ENCODE measurements around the gene AMPD1. TPM values are rescaled to one million over a fixed set of nuclear protein-coding genes. Genes with fewer than 3 reads are reported as not detected.

Gene AMPD1
- under 1 TPM in 1 of 4 donors, not detected in 3; 0.51 TPM for total RNA-seq

- TF ChIP-seq CTCF (IDR thresholded peaks at IDR 0.05; ENCODE audit: low read depth) = no peak
Measured at GRCh38 chr1:114695430-114696058, at the start of gene AMPD1. AMPD1 (minus strand) TSS chr1:114695546; CDS start chr1:114695471, 75 bp downstream.

- no peak for TF ChIP-seq CTCF (IDR thresholded peaks at IDR 0.05; ENCODE audit: low read depth)
Measured at GRCh38 chr1:114741963-114742746, 46.8 kb upstream of the AMPD1 start.

GRCh38 chr1:114740331-114740730 is 45.0 kb upstream of the AMPD1 start:
- no peak for TF ChIP-seq CTCF (IDR thresholded peaks at IDR 0.05; ENCODE audit: low read depth)

GRCh38 chr1:114737314-114737849 is 42.0 kb upstream of the AMPD1 start:
- no peak for TF ChIP-seq CTCF (IDR thresholded peaks at IDR 0.05; ENCODE audit: low read depth)

- TF ChIP-seq CTCF (IDR thresholded peaks at IDR 0.05; ENCODE audit: low read depth) = no peak
Measured at GRCh38 chr1:114735479-114735878, 40.1 kb upstream of the AMPD1 start.

GRCh38 chr1:114729782-114730181 is 34.4 kb upstream of the AMPD1 start:
- TF ChIP-seq CTCF (IDR thresholded peaks at IDR 0.05; ENCODE audit: low read depth) = no peak

GRCh38 chr1:114728553-114728952 is 33.2 kb upstream of the AMPD1 start:
- TF ChIP-seq CTCF (IDR thresholded peaks at IDR 0.05; ENCODE audit: low read depth) = no peak

All from subcutaneous adipose tissue (tissue), 4 donors.